Measurements from ENCODE around the gene FOXI3. TPM values are rescaled to one million over a fixed set of nuclear protein-coding genes. Genes with fewer than 3 reads are reported as not detected.

FOXI3 gene
- total RNA-seq, result not detected
- long read RNA-seq, result 0 reads

DNA sequence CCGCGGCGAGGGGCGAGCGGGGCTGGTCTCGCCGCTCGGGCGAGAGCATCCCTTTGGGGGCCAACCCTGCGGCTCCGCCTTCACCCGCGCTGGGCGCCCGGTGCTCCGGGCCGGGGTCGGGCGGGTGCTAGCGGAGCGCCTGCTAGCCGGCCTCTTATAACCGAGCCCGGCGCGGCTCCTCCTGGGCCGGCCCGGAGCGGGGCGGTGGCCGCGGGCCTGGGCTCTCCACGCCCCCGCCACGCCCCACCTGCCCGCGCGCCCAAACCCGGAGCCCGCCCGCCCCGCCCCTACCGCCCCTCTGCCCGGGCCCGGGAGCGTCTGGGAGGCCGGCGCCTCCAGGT is at the start of gene FOXI3:
FOXI3 (minus strand) TSS at position 129 of the 341 bp plus-strand sequence. CDS start 158 bp downstream, outside the sequence.
- ATAC-seq (peak; percentile 50), DNase-seq (no peak)
- intact Hi-C loops (cut with DNase I, micrococcal nuclease), result no loop called here

DNA sequence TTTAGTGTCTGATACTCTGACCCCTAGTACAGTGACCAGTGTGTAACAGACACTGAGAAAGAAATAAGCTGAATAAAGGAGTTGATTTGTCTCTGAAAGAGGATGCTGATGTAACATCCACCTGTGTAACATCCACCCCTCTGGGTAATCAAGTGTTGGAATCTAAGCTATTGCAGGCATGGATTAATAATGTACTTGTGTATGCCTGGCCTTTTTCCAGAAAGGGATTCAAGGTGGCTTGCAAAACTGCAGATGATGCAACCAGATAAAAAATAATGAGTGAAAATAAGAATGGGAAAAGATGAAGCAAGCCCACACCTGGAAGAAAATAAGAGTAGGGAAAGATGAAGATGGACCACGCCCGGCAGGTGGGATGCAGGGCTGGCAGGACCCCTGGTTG is 48.2 kb upstream of the FOXI3 start:
- intact Hi-C loops (cut with DNase I, micrococcal nuclease), result no loop called here
- DNase-seq (no peak), ATAC-seq (no peak)

- intact Hi-C loops (cut with DNase I, micrococcal nuclease), result no loop called here
- DNase-seq, result no peak
- ATAC-seq, result no peak
These were observed 46.7 kb upstream of the FOXI3 start for GRCh38 chr2:88499204-88499603.

GRCh38 chr2:88493481-88493880 is 41.0 kb upstream of the FOXI3 start:
- ATAC-seq (no peak), DNase-seq (no peak)
- intact Hi-C loops (cut with DNase I, micrococcal nuclease), result no loop called here

- no peak for DNase-seq
- intact Hi-C loops (cut with DNase I, micrococcal nuclease), result no loop called here
These were observed 39.5 kb upstream of the FOXI3 start for GRCh38 chr2:88492002-88492401.

GRCh38 chr2:88489181-88489580 is 36.7 kb upstream of the FOXI3 start:
- intact Hi-C loops (cut with DNase I, micrococcal nuclease), result no loop called here
- no peak for DNase-seq
- no peak for ATAC-seq

More at GRCh38 chr2:88492002-88492401, 39.5 kb upstream of the FOXI3 start:
- no peak for ATAC-seq

- DNase-seq (no peak), ATAC-seq (no peak)
- intact Hi-C loops (cut with DNase I, micrococcal nuclease), result no loop called here
These were observed 30.7 kb upstream of the FOXI3 start for GRCh38 chr2:88483200-88483599.

GRCh38 chr2:88481691-88482336 is 29.3 kb upstream of the FOXI3 start:
- no peak for ATAC-seq
- intact Hi-C loops (cut with DNase I, micrococcal nuclease), result no loop called here

GRCh38 chr2:88472811-88473210 is 20.3 kb upstream of the FOXI3 start:
- no peak for DNase-seq
- intact Hi-C loops (cut with DNase I, micrococcal nuclease), result no loop called here
- no peak for ATAC-seq

More at GRCh38 chr2:88481691-88482336, 29.3 kb upstream of the FOXI3 start:
- DNase-seq, result no peak

GRCh38 chr2:88471083-88471942 is 18.8 kb upstream of the FOXI3 start:
- DNase-seq (no peak), ATAC-seq (no peak)
- intact Hi-C loops (cut with DNase I, micrococcal nuclease), result no loop called here

DNA sequence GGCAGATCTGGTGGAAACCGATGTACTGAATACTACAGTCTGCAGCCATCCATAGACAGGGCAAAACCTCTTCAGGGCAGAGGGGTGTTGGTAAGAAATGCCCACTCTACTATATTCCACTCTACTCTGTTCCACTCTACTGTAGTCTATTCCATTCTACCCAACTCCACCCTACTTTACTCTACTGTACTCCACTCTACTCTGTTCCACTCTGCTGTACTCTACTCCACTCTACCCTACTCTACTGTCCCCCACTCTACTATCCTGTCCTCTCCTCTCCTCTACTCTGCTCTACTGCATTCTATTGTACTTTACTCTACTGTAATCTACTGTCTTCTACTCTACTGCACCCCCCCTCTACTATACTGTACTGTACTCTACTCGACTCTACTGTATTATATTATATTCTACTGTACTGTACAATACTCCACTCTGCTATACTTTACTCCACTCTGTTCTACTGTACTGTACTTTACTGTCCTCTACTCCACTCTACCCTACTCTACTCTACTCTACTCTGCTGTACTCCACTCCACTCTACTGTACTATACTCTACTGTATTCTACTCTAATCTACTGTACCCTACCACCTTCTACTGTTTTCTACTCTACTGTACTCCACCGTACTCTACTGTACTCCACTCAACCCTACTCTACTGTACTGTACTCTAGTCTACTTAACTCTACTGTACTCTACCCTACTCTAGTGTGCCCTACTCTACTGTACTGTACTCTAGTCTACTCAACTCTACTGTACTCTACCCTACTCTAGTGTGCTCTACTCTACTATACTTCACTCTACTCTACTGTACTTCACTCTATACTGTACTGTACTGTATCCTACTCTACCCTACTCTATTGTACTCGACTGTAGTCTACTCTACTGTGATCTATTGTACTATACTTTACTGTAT is 17.0 kb upstream of the FOXI3 start:
- ATAC-seq (no peak), DNase-seq (no peak)
- intact Hi-C loops (cut with DNase I, micrococcal nuclease), result no loop called here

GRCh38 chr2:88464153-88464552 is 11.7 kb upstream of the FOXI3 start:
- DNase-seq (no peak), ATAC-seq (no peak)
- intact Hi-C loops (cut with DNase I, micrococcal nuclease), result no loop called here

DNA sequence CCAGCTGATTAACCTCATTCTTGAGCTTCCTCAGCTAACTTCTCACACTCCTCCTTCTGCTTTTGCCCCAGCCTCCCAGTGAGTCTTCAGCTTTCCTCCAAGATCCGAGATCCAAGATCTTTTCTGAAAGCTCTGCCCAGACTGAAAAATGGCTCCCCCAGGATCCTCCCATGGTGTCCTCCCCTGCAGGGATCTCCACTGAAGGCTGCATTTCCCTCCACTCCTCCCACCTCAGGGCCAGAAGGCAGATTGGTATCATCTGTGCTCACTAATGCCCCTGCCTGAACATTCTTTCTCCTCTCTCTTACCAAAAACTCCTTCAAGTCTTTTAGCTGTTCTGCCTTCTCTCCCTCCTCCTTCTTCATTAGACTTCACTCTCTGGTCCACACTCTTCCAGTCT is 6.1 kb upstream of the FOXI3 start:
- DNase-seq (no peak), ATAC-seq (no peak)
- intact Hi-C loops (cut with DNase I, micrococcal nuclease), result no loop called here

DNA sequence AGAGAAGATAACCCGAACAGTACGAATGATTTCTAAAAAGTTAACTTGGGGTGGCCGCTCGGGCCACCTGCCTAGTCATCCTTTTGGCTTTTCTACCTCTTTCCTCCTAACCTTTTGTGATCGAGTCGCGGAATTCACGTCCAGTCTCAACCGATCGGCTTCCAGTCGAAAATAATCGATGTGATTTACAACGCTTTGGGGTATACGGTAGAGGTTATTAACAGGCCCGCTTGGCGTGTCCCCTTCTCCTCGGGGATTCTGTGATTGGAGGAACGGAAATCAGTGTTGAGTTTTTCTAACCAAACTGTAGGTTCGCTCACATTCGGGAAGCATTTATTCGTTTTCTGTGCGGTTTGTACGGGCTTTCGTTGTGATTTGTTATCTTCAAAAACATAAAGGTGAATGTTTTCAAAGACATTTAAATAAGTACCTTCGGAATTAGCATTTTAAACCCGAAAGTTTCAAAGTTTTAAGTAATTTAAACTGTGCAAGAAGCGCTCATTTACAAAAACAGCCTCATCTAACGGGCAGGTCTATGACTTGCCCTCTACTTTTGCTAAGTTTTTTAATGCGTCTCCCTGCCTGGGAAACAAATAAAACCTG is 588 bp upstream of the FOXI3 start:
- no peak for DNase-seq
- intact Hi-C loops (cut with DNase I, micrococcal nuclease), result no loop called here
- no peak for ATAC-seq

DNA sequence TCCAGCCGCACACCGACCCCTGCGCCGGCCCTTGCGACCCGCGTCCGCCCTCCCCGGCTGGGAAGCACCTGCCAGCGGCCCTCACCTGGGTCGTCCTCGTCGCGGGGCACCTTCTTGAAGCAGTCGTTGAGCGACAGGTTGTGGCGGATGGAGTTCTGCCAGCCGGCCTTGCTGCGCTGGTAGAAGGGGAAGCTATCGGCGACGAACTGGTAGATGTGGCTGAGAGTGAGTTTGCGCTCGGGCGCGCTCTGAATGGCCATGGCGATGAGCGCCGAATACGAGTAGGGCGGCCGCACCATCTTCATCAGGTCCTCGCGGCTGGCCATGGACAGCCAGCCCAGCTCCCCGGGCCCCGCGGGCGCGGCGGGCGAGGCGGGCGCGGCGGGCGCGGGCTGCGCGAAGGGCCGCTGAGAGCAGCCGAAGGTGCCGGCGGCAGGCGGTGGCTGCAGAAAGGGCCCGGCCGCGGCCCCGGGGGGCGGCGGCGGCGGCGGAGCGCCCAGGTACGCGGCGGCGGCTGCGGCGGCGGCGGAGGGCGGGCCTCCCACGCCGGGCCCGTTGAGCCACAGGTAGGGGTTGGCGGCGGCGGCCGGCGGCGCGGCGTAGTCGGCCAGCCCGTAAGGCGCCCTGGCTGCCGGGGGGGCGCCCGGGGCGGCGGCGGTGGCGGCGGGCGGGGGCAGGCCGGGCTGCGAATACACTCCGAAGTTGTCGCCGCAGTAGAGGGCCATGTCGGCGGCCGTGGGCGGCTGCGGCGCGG is 505 bp downstream of the FOXI3 start:
- DNase-seq (peak in 1 of 2 donors; percentile 18), ATAC-seq (no peak)
- intact Hi-C loops (cut with DNase I, micrococcal nuclease), result no loop called here

DNA sequence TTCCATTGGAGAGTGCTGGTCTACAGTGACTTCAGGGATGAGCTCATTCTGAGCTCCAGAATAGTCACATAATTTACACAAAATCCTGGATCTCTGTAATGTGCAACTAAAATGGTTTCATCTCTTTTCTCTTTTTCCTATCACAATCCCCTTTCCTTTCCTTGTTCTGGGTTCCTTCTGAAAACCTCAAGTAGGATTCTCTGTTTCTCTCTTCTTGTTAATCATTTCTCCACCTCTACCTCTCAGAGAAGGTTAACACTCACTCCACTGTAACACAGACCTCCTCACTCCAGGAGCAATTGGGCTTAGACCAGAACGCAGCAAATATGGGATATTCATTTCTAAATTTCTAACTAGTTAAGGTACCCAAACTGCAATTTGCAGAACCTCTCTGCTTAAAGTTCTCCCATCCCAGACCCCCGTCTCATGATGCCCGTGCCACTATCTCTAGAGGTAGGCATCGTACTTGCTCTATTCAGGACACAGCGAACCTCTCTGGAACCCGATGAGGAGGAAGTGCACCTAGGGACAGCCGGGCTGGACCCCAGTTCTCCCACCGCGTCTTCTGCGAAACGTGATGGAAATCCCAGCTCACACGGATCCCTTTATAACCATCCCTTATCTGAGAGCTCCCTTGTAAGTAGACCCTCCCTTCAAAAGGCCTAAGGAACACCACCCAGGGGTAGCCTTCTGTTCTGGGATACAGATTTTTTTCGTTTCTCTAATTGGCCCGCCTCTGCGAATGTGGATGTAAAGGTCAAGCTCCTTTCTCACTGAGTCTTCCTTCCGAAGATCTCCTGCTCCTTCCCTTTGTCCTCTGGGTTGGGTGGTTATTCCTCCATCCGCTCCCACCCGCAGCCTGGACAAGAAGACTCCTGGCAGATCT is 1.3 kb downstream of the FOXI3 start:
- DNase-seq (no peak), ATAC-seq (no peak)
- intact Hi-C loops (cut with DNase I, micrococcal nuclease), result no loop called here

- intact Hi-C loops (cut with DNase I, micrococcal nuclease), result no loop called here
- ATAC-seq (no peak), DNase-seq (no peak)
These were observed 2.3 kb downstream of the FOXI3 start for GRCh38 chr2:88450186-88450585.
